Measurements from ENCODE around the gene EYA4.
A peak's percentile ranks its signal among the peaks of the same experiment; 100 is the strongest.
"Not testable (repeated sequence)": the region's sequence is repeated elsewhere in the genome, so short reads cannot be mapped to it uniquely, and the experiment has no call there.

Gene EYA4

DNA sequence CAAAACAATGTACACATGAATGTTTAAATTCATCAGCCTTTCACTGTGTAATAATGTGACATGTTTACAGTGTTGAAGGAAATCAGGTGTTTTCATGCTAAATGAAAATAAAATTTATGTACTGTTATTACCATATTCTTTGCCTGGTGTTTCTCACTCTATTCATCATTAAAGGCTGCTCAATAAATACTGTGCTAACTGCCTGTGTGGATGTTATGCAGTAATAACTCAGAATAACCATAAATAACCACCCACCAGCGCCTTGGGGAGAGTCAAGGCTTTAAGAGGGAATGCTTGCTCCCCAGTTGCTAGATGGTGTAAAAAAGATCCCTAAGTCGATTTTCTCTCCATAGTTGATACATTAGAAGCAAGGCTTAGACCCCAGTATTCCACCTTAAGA lies 299.9 kb downstream of the EYA4 start:
- DNase-seq, result no peak

DNA sequence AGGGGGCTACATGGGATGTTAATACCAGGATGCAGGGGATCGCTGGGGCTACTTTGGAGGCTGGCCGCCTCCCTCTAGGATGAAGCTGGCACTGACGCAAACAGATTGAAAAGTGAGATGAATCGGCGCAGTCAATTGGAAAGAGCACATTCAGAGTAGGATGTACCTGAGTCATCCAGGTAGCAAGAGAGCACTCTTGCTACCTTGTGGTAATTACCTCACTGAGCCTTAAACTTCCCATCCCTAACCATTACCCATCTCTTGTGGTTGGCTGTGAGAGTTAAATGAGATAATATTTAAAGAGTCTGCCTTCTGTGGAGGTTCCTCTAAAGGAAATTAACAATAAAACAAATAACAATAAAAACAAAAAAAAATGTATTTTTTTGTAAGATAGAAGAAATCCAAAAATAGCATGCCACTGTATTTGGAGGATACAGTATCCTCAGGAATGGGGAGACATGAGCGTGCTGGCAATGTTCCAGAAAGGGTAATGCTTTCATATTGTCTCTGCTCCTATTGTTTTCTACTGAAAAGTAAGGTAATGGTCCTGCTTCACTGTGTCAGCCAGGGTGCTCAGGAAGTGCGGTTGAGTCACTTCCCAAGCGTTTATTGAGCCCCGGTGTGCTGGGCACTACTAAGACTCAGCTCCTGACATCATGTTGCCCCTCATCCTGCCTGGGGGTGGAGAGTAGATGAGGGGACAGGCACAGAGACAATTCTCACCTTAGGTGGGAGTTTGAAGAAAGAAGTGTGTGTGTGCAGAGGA lies 301.1 kb downstream of the EYA4 start:
- DNase-seq, result peak; percentile 22

DNA sequence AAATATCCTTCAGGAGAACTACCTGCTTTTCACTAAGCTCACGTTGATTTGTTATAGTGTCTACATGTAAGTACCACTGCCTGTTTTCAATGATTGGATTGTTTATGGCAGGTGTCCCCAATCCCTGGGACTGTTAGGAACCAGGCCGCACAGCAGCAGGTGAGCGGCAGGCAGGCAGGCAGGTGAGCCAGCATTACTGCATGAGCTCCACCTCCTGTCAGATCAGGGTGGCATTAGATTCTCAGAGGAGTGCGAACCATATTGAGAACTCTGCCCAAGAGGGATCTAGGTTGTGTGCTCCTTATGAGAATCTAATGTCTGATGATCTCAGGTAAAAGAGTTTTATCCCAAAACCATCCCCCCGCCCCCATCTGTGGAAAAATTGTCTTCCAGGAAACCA lies 303.3 kb downstream of the EYA4 start:
- DNase-seq, result no peak

DNA sequence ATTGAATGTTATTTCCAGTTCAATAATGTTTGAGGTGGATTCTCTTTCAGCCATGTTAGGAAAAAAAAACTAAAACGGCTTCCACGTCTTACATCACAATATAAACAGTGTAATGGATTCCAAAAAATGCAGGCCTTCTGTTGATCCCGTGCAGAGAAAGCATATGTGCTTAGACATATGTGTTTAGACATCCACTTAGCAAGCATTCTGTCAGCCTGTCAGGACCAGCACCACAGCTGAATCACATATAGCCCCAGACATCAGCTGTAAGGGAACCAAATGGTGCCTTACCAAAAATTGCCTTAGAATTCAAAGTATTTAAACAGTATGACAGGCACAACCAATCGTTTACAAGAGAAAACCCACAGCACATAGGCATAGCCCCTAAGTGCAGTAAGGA lies 304.9 kb downstream of the EYA4 start:
- no peak for DNase-seq

DNA sequence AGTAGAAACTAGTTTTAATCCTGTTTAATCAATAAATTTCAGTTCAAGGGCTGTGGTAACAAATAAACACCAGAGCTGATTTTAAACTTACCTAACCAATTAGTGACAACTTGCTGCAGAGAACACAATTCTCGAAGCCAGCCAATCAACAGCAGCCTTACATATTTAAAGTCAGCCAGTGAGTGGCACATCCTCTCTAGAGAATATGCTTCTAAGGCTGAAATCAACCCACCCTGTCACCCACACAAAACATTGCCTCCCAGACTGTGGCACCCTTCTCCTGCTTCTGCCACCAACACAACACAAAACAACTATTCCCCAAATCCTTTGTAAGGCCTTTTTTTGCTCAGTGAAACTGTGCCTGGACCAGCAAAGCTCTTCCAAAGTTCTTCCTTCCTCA lies 306.0 kb downstream of the EYA4 start:
- no peak for DNase-seq

DNA sequence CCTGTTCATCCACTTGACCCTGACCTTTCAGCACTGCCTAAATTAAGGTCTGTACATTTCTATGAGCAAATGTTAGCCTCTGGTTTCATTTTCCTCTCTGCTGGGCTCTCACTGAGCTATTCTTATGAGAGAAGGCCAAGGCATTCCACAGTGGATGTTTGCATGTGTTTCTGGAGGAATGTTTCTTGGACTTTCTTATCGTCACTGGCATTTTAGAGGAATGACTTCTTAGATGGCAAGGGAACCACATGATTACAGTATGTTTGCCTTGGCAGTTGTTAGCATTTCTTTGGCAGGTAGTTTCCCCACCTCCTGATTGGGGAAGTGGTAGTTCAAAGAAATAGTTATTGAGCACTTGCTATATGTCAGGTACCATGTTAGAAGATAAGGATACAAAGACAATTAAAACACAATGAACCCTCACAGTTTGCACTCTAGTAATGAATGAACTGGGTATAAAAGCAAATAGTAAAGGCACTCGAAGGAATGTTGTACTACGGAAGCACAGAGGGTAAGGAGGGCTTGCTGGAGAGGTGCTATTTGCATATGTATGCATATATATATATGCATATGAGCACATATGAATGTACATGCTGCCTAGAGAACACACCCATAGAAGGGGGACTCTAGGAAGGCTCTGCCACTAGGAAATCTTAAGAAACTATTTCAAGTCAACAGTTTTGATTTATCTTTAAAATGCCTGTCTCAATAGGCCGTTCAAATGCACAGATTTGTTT lies 307.4 kb downstream of the EYA4 start:
- peak; percentile 71 for DNase-seq

DNA sequence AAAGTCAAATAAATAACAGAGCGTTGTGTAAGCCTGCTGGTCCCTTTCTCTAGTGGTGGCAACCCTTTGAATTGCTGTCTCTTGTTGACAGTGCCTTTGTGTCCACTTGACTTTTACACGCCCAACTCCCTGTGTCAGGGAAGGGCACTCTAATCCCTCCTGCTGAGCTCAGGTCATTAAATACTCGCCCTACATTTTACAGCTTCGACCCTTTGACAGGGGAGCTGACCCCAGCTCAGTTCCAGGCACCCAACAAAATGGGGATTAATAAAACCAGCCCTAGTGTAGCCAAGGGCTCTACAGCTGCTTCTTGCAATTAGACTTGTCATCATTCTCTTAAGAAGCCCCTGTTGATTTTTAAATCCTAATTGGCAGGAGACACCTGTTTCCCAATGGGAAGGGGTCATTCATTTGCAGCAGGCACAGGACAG lies 308.2 kb downstream of the EYA4 start:
- no peak for DNase-seq

DNA sequence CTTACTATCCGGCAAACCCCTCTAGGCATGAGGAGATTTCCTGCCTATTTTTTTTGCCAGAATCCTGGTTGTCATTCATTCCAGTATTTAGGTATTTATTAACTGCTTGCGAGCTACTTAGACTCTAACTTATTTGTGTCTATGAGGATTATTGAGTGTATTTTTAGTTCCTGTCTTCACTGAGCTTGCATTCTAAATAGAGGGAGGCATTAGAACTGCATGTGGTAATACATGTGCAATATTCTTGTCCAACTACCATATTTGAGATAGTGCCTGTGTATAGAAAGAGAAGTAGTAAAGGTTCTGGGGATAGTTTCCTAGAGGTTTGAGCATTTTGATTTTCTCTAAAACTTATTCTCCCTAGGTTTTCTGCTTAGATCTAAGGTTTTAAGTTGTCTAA lies 308.9 kb downstream of the EYA4 start:
- no peak for DNase-seq

DNA sequence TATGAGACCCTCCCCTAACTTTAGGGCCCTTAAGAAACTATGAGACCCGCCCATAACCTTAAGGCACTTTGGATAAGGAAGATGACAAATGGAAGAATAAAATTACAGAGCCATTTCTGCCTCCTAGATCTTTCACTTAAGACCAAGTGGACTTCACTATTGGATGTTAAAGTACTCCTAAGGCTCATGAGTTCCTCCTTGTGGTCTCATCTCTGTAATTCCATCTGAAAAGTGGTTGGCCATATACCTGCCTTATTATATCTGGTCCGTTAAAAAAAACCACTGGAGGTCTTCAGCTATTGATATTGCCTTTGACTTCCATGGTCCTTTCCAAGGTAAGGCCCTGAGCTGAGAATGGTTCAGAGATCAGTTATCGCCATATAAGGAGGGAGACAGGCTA lies 310.3 kb downstream of the EYA4 start:
- DNase-seq, result no peak

DNA sequence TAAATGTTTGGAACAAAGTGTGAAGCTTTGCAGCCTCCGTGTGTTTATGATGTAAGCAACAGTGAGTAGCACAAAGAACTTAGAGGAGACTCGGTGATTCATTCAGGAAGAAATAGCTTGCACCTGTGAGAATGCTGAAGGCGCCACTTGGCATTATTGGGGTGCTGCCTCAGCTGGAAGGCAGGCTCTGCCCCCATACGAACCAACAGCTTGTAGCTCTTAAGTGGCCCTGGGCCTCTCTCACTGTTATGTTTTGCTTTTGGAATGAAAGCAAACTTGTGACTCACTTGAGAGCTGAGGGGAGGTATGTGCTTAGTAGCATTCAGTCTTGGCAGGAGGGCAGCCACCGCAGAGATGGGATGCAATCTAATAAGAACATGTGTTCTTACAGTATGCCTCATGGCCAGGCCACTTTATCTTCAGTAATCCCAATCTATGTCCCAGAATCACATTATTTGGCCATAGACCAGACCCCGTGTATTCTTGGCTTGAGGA lies 310.7 kb downstream of the EYA4 start:
- DNase-seq, result peak; percentile 91

DNA sequence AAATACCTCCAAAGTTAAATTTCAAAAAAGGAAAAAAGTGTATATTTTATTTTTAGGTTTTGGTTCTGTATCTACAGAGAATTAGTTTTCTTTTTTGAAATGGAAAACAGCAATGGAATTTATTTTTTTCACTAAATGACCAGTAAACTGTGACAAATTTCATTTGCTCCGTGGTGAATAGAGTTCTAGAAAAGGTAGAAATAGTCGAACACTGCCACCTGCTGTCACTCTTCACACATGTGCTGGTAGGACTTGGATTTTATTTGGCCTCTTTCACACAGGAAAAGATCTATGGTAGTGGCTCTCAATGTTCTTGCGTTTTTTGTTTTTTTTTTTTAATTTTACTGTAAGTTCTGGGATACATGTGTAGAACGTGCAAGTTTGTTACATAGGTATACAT lies 312.5 kb downstream of the EYA4 start:
- peak; percentile 61 for DNase-seq

DNA sequence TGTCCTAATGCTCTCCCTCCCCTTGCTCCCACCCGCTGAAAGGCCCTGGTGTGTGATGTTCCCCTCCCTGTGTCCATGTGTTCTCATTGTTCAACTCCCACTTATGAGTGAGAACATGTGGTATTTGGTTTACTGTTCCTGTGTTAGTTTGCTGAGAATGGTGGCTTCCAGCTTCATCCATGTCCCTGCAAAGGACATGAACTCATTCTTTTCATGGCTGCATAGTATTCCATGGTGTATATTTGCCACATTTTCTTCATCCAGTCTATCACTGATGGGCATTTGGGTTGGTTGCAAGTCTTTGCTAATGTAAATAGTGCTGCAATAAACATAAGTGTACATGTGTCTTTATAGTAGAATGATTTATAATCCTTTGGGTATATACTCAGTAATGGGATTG lies 313.0 kb downstream of the EYA4 start:
- not testable (repeated sequence) for DNase-seq

DNA sequence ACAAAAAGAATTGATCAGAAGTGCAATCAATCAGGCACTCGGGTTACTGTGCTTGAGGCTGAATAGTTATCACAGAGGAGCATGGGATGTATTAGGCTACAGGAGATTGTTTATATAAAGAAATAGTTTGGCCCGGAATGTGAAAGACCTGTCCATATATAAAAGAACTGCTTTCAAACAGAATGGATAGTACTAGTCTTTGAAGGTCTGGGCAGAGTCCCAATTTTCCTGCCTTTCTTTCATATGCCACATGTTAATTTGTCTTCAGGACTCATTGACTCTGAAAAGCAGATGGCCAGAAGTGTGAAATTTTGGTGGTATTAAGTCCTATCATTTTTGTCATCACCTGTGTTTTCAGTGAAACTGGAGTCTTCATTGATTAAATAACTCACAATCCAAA lies 314.5 kb downstream of the EYA4 start:
- DNase-seq, result no peak

DNA sequence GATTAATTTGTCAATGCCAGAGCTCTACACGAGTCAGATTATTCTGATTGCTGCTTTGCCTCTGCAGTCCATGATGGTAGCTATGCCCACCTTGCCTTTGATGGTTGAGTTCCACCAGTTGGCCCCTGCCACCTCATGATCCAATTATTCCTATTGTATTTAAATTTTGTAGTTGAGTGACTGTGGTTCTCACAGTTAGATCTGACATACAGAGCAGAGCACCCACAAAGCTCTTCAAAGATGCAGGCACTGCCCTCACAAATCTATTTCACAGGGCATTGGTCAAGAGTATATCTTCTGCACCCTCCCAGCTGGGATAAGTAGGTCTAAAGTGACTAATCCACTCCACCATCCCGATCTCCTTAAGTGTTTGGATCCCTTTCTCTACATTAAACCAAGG lies 318.8 kb downstream of the EYA4 start:
- DNase-seq, result no peak

DNA sequence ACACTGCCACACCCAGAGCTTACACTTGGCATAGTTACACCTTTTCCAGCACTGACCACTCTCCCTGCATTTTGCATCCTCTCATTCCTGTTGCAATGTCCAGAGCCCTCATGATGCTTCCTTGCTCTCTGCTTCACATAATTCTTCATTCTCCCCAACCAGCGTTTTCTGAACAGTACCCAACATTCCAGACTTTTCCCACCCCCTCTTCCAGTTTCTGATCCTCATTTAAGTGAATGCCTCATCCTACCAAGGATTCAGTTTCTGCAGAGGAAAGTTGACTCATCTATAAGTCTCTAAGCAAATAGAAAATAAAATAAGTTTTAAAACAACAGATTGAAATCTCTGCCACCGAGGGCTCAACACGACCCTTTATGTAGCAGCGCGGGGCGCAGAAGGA lies 326.5 kb downstream of the EYA4 start:
- DNase-seq, result no peak

DNA sequence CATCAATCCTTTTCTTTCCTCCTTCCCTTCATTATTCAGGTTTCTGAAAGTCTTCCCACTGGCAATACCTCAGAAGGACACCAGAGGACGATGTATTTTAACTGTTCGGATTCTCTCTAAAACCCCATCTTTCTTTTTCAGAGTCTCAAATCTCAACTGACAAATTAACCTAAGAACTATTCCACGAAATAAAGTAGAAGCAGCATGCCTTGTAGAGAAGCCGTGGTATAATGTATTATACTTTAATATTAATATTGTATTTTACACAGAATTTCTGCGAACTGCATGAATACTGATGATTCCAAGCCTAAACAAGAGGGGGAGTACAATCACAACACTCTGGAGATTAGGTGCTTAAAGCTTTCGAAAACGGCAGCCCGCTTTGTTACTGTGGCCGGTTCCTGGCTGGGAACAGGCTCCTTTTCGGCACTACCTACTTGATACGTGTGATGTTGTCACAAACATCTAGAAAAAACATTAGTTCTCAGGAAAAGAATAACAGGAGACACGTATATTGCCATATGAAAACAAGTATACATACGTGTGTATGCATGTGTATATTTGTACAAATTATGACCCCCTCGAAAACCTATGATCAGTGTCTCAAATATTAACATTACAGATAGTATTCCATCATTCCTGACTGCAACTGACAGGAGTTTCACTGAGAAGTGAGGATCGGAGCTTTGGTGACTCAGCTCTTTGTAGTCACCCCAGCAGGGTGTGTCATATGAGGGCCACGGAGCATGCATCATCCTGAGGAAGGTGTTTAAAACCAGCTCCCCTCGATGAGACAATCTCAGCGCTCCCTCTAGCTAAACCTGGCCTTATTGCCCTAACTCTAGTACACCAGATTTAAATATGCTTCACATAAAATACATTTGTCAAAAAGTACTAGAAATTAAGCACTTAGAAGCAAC lies 328.1 kb downstream of the EYA4 start:
- peak; percentile 84 for DNase-seq

DNA sequence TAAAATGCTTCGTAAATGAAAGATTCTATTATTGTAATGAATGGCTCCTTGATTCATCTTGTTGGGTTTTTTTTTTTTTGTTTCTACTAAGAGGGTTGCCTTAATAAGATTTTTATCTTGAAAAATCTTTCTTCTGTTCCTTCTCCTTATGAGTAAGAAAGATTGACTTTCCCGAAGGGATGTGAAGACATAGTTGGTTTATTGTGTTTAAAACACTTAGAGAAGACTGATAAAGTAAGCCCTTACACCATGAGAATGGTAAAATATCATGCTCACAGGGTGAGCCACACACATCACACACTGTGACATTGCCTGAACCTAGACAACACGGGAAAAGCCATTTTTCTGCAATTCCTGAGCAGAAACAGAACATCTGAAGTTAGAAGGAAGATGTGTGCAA lies 330.5 kb downstream of the EYA4 start:
- no peak for DNase-seq

DNA sequence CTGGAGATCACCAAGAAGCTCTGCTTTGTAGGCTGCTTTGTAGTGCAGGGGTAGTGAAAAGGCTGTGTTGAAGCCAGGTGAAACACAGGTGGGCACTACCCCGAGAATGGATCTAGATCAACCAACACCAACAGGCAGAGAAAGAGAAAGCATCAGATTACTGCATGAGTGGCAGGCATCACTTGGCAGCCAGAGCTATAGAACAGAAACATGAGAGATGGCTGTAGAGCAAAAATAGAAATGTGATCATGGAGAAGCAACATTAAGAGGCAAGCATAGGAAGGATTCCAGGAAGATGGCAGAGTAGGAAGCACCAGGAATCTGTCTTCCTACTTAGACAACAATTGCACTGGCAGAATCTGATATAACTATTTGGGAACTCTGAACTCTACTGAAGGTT lies 336.7 kb downstream of the EYA4 start:
- DNase-seq, result no peak

All from kidney glomerular epithelial cell (primary cell).